ENCODE data around the gene PLEKHG4. TPM values are rescaled to one million over a fixed set of nuclear protein-coding genes. Genes with fewer than 3 reads are reported as not detected.

Gene PLEKHG4
- total RNA-seq, 1 experiment from 2014 or later: 13.9 TPM

DNA sequence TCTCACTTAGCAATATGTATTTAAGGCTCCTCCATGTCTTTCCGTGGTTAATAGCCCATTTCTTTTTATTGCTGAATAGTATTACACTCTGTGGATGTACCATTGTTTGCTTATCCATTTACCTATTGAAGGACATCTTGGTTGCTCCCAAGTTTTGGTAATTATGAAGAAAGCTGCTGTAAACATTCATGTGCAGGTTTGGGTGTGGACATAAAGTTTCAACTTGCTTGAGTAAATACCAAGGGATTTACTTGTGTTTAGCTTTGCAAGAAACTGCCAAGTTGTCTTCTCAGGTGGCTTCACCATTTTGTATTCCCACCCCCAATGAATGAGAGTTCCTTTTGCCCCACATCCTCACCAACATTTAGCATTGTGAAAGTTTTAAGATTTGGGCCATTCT lies 56.8 kb downstream of the PLEKHG4 start:
- no peak overlapping the region for H2BK15ac ChIP-seq (ENCODE audit: low read depth, low read length)
- no peaks in the 10 kb centered on the region for H4K20me1 ChIP-seq (ENCODE audit: control insufficient read depth, insufficient read depth, insufficient read length)
- no peaks in the 10 kb centered on the region for H3K23me2 ChIP-seq (ENCODE audit: insufficient read length, low read depth, low read length, poor library complexity, severe bottlenecking)
- H3K79me2 ChIP-seq (ENCODE audit: insufficient read depth, low read length): no peaks in the 10 kb centered on the region
- H2BK20ac ChIP-seq (ENCODE audit: low read depth, low read length, poor library complexity, severe bottlenecking): no peak overlapping the region
- H3K23ac ChIP-seq (ENCODE audit: insufficient read length, low read depth, low read length): no peak overlapping the region
- H3K4me1 Mint-ChIP-seq: no peaks in the 10 kb centered on the region
- WGBS (ENCODE audit: extremely low coverage, insufficient read length, low lambda C conversion rate): no CpG with 5 or more reads among the region's 1 CpG
- no peak overlapping the region for H2AK5ac ChIP-seq (ENCODE audit: insufficient read length, low read length)
- no peak overlapping the region for H3K18ac ChIP-seq (ENCODE audit: insufficient read length, low read depth, low read length)
- TF ChIP-seq, protein P1, sequence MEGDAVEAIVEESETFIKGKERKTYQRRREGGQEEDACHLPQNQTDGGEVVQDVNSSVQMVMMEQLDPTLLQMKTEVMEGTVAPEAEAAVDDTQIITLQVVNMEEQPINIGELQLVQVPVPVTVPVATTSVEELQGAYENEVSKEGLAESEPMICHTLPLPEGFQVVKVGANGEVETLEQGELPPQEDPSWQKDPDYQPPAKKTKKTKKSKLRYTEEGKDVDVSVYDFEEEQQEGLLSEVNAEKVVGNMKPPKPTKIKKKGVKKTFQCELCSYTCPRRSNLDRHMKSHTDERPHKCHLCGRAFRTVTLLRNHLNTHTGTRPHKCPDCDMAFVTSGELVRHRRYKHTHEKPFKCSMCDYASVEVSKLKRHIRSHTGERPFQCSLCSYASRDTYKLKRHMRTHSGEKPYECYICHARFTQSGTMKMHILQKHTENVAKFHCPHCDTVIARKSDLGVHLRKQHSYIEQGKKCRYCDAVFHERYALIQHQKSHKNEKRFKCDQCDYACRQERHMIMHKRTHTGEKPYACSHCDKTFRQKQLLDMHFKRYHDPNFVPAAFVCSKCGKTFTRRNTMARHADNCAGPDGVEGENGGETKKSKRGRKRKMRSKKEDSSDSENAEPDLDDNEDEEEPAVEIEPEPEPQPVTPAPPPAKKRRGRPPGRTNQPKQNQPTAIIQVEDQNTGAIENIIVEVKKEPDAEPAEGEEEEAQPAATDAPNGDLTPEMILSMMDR (conservative IDR thresholded peaks at IDR 0.05): no peak
- no peak overlapping the region for H4K5ac ChIP-seq (ENCODE audit: insufficient read length, low read depth, low read length)
- H3K27ac ChIP-seq (ENCODE audit: insufficient read length, low read depth, low read length): no peak overlapping the region
- H3K4ac ChIP-seq (ENCODE audit: low read depth, low read length): no peak overlapping the region
- H3K27me3 ChIP-seq (ENCODE audit: insufficient read depth, low read length): no peaks in the 10 kb centered on the region
- no peak overlapping the region for H2AFZ ChIP-seq (ENCODE audit: low read length)
- H3K4me2 ChIP-seq (ENCODE audit: insufficient read depth, insufficient read length, low read length): no peak overlapping the region
- no peaks in the 10 kb centered on the region for H3K79me1 ChIP-seq (ENCODE audit: insufficient read depth, low read depth, low read length, poor library complexity, severe bottlenecking)
- peaks cover 13 to 18% of the 10 kb centered on the region in 2 experiments for H3K9me3 Mint-ChIP-seq
- no peak overlapping the region for H3K56ac ChIP-seq (ENCODE audit: insufficient read length, low read depth, low read length)
- peaks cover 0 to 5% (median 0%) of the 10 kb centered on the region in 3 experiments; a peak in 4 of 7 replicates for H3K36me3 Mint-ChIP-seq (ENCODE audit: insufficient read depth in 1 of 3, low read depth in 3 of 3)
- no peaks in the 10 kb centered on the region for H3K9me3 ChIP-seq (ENCODE audit: control insufficient read depth, low read depth, low read length)
- H2BK5ac ChIP-seq (ENCODE audit: insufficient read length, low read length): no peak overlapping the region
- no peak overlapping the region for H3K4me3 Mint-ChIP-seq
- H3K4me1 ChIP-seq (ENCODE audit: insufficient read depth, low read length): no peaks in the 10 kb centered on the region
- no peak overlapping the region for H2BK12ac ChIP-seq (ENCODE audit: insufficient read length, low read depth, low read length)
- peaks cover 19% of the 10 kb centered on the region for H3K27me3 Mint-ChIP-seq (ENCODE audit: low read depth)
- no peak overlapping the region for H2BK120ac ChIP-seq (ENCODE audit: low read depth, low read length, poor library complexity, severe bottlenecking)
- H4K91ac ChIP-seq (ENCODE audit: insufficient read length, low read depth, low read length): no peak overlapping the region
- no peak overlapping the region for H3K14ac ChIP-seq (ENCODE audit: insufficient read depth, low read length)
- H4K8ac ChIP-seq (replicated peaks; ENCODE audit: insufficient read length, low read depth, low read length): no peak overlapping the region
- no peak overlapping the region for H3T11ph ChIP-seq (ENCODE audit: low read length)
- no peak overlapping the region for H3K9ac ChIP-seq (ENCODE audit: extremely low read depth, insufficient read length, low read length)
- H3K27ac Mint-ChIP-seq: no peak overlapping the region
- no peak for DNase-seq

Data from H9 (cell line).